ENCODE data around the gene CD248. TPM values are rescaled to one million over a fixed set of nuclear protein-coding genes. Genes with fewer than 3 reads are reported as not detected.
A peak's percentile ranks its signal among the peaks of the same experiment; 100 is the strongest.
"Not testable (repeated sequence)": the region's sequence is repeated elsewhere in the genome, so short reads cannot be mapped to it uniquely, and the experiment has no call there.

CD248 gene
- total RNA-seq, 1 donor from 2014 or later = 68.7 TPM

GRCh38 chr11:66313321-66314185 is 3.3 kb downstream of the CD248 start:
- Mint-ChIP-seq H3K36me3 (ENCODE audit: unreplicated experiment) (no peaks in the 10 kb centered on the region), H3K9me3 (ENCODE audit: unreplicated experiment) (no peaks in the 10 kb centered on the region), H3K27ac (ENCODE audit: unreplicated experiment) (peak overlapping the region; percentile 98), H3K4me1 (ENCODE audit: unreplicated experiment) (peaks cover 47% of the 10 kb centered on the region), H3K27me3 (ENCODE audit: unreplicated experiment) (peaks cover 3% of the 10 kb centered on the region), H3K4me3 (ENCODE audit: unreplicated experiment) (peak overlapping the region; percentile 78)
- DNase-seq (ENCODE audit: extremely low spot score, unreplicated experiment) = no peak
- peak; percentile 58 for TF ChIP-seq CTCF (IDR thresholded peaks at IDR 0.05)

- Mint-ChIP-seq H3K4me3 (ENCODE audit: unreplicated experiment) (peak overlapping the region; percentile 87), H3K9me3 (ENCODE audit: unreplicated experiment) (no peaks in the 10 kb centered on the region), H3K4me1 (ENCODE audit: unreplicated experiment) (peaks cover 39% of the 10 kb centered on the region), H3K27ac (ENCODE audit: unreplicated experiment) (peak overlapping the region; percentile 98), H3K27me3 (ENCODE audit: unreplicated experiment) (peaks cover 3% of the 10 kb centered on the region), H3K36me3 (ENCODE audit: unreplicated experiment) (no peaks in the 10 kb centered on the region)
- peak; percentile 100 for DNase-seq (ENCODE audit: extremely low spot score, unreplicated experiment)
- no peak for TF ChIP-seq CTCF (IDR thresholded peaks at IDR 0.05)
Observed at GRCh38 chr11:66312549-66313320, 4.1 kb downstream of the CD248 start.

DNA sequence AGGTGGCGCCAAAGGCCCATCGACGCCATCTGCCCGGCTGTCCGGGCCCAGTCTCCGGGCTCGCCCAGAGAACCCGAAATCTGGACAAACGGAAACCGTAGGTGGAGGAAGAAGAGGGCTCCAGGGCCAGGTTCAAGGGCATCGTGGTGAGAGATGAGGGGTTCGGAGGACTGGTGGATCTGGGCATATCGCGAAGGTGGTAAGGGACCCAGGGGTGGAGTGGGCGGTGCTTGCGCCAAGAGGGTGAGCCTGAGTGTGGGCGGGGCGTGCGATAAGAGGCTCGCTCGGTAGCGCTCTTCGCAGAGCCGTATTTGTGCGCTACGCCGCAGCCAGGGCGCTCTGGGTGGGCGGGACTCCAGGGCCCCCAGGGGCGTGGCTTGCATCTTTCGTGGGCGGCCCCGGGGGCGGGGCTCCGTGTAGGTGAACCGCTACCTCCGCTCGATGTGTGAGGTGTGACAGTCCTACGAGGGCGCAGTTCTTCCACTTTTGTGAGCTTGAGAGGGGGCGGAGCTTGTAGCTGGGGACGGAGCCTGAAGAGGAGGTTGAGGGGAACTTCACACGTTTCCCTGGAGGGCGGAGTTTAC is 4.8 kb downstream of the CD248 start:
- peak; percentile 95 for DNase-seq (ENCODE audit: extremely low spot score, unreplicated experiment)
- Mint-ChIP-seq H3K9me3 (ENCODE audit: unreplicated experiment) (no peaks in the 10 kb centered on the region), H3K4me3 (ENCODE audit: unreplicated experiment) (peak overlapping the region; percentile 87), H3K27ac (ENCODE audit: unreplicated experiment) (peak overlapping the region; percentile 98), H3K27me3 (ENCODE audit: unreplicated experiment) (peaks cover 6% of the 10 kb centered on the region), H3K36me3 (ENCODE audit: unreplicated experiment) (no peaks in the 10 kb centered on the region), H3K4me1 (ENCODE audit: unreplicated experiment) (peaks cover 33% of the 10 kb centered on the region)
- TF ChIP-seq CTCF (IDR thresholded peaks at IDR 0.05) = peak; percentile 99

DNA sequence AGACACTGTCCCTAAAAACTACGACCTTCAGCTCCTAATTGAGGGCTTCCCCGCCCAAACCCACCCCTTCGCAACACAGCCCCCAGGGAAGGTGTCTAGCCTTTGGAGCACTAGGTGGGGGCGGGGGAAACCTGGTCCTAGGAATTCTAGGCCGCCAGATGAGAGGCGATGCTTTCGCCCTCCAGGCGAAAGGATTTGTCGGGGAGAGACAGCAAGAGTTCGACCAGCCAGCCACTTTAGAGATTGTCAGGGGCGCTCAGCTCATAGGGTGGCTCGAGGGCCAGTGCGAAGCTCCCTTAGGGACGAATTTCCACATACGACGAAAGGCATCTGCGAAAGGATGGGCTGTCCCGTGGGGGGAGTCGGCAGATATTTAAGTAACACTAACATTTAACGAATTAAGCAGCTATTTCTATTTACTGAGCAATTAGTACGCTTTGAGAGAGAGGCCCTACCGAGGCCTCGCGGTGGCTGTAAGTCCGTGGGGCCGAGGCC is 5.3 kb downstream of the CD248 start:
- no peaks in the 10 kb centered on the region for H3K9me3 Mint-ChIP-seq (ENCODE audit: unreplicated experiment)

DNA sequence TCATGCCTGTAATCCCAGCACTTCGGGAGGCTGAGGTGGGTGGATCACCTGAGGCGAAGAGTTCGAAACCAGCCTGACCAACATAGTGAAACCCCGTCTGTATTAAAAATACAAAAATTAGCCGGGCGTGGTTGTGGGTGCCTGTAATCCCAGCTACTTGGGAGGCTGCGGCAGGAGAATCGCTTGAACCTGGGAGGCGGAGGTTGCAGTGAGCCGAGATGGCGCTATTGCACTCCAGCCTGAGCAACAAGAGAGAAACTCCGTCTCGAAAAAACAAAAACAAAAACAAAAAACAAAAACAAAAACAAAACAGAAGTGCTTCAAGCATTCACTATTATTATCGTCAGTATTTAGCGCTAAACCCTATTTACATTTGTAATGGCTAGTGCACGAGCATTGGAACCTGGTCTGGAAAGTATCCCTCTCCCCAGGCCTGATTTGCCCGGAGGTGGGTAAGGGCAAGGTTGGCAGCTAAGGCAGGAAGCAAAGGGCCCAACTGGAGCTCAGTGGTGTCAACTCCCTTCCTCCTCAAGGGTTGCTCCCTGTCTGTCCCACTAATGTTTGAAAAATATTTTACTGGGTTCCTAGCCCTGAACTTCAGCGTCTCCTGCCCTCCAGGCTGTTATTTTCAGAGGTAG is 5.9 kb downstream of the CD248 start:
- DNase-seq (ENCODE audit: extremely low spot score, unreplicated experiment); H3K9me3 Mint-ChIP-seq (ENCODE audit: unreplicated experiment); H3K36me3 Mint-ChIP-seq (ENCODE audit: unreplicated experiment); H3K27me3 Mint-ChIP-seq (ENCODE audit: unreplicated experiment); H3K27ac Mint-ChIP-seq (ENCODE audit: unreplicated experiment); H3K4me3 Mint-ChIP-seq (ENCODE audit: unreplicated experiment): not testable (repeated sequence)
- peaks cover 28% of the 10 kb centered on the region for H3K4me1 Mint-ChIP-seq (ENCODE audit: unreplicated experiment)

More for the DNA sequence above, 5.3 kb downstream of the CD248 start:
- Mint-ChIP-seq H3K27me3 (ENCODE audit: unreplicated experiment) (peaks cover 6% of the 10 kb centered on the region), H3K27ac (ENCODE audit: unreplicated experiment) (peak overlapping the region; percentile 98), H3K4me3 (ENCODE audit: unreplicated experiment) (peak overlapping the region; percentile 87), H3K4me1 (ENCODE audit: unreplicated experiment) (peaks cover 32% of the 10 kb centered on the region), H3K36me3 (ENCODE audit: unreplicated experiment) (no peaks in the 10 kb centered on the region)
- no peak for DNase-seq (ENCODE audit: extremely low spot score, unreplicated experiment)
- TF ChIP-seq CTCF (IDR thresholded peaks at IDR 0.05) = no peak
